H1 (cell line): ENCODE measurements around the gene ZNF366. TPM values are rescaled to one million over a fixed set of nuclear protein-coding genes. Genes with fewer than 3 reads are reported as not detected.

Experiments
- CTCF ChIA-PET: fragments of 300-600 bp; sonication (Branson Sonifier 250); formaldehyde crosslinking; loops from one replicate; lab custom pipeline; 2021; ENCODE audit not compliant: partially characterized antibody; lab: Charles Lee
- POLR2A ChIA-PET: fragments of 300-600 bp; sonication (Branson Sonifier 250); formaldehyde crosslinking; loops from one replicate; lab custom pipeline; 2021; ENCODE audit warnings: inconsistent platforms; ENCODE audit not compliant: partially characterized antibody; lab: Charles Lee
- DNase-seq, 2 experiments: peaks; one replicate each; pipeline versions ENCODE4 v3.0.0 to v3.0.0-alpha.2; 2010 to 2022; ENCODE audit warnings: low spot score in 2 of 2, low read depth in 1 of 2, mixed read lengths in 1 of 2
- FAIRE-seq: peaks from 2 replicates; lab custom pipeline; 2011; peaks lifted over from hg19 to GRCh38; lab: Jason Lieb, UNC
- H2AFZ ChIP-seq: 2 replicates; pipeline ENCODE4 v1.8.1; 2012; ENCODE audit warnings: low read length, inconsistent platforms
- H2AK5ac ChIP-seq: 2 replicates; pipeline ENCODE4 v1.6.1; 2013; ENCODE audit warnings: low read depth, low read length
- H2BK120ac ChIP-seq: replicated peaks from 2 replicates; pipeline ENCODE3; 2013; ENCODE audit warnings: low read depth, low read length, inconsistent platforms
- H2BK12ac ChIP-seq: 2 replicates; pipeline ENCODE4 v1.6.1; 2013; ENCODE audit warnings: low read depth, low read length
- H2BK15ac ChIP-seq: 2 replicates; pipeline ENCODE4 v1.6.1; 2013; ENCODE audit warnings: low read length
- H2BK20ac ChIP-seq: 2 replicates; pipeline ENCODE4 v1.6.1; 2013; ENCODE audit warnings: low read length
- H2BK5ac ChIP-seq: 2 replicates; pipeline ENCODE4 v1.6.1; 2013; ENCODE audit warnings: low read depth, low read length
- H3K14ac ChIP-seq: 2 replicates; pipeline ENCODE4 v1.6.1; 2013; ENCODE audit warnings: inconsistent platforms; ENCODE audit not compliant: insufficient read length
- H3K18ac ChIP-seq: 2 replicates; pipeline ENCODE4 v1.6.1; 2013; ENCODE audit warnings: low read length; ENCODE audit errors: extremely low read depth
- H3K23ac ChIP-seq: 2 replicates; pipeline ENCODE4 v1.6.1; 2013; ENCODE audit warnings: inconsistent platforms; ENCODE audit not compliant: insufficient read length
- H3K23me2 ChIP-seq: 2 replicates; pipeline ENCODE4 v1.6.1; 2013; ENCODE audit warnings: low read depth, low read length
- H3K27ac ChIP-seq: 2 replicates; pipeline ENCODE4 v1.6.1; 2011; ENCODE audit warnings: low read depth, low read length, inconsistent platforms
- H3K27me3 ChIP-seq, 4 experiments: replicated peaks in 1 of 4; 1 replicate in 1 of 4; 2 replicates in 3 of 4; pipeline versions ENCODE4 v1.6.1 to v1.8.1; 2011 to 2013; ENCODE audit warnings: low read length in 3 of 4, mild to moderate bottlenecking in 3 of 4, inconsistent platforms in 2 of 4, mixed read lengths in 2 of 4, moderate library complexity in 1 of 4; ENCODE audit not compliant: control insufficient read depth in 3 of 4, insufficient read depth in 3 of 4; ENCODE audit errors: extremely low read depth in 1 of 4
- H3K36me3 ChIP-seq, 4 experiments: 2 replicates each; pipeline versions ENCODE4 v1.6.1 to v1.8.1; 2011 to 2013; ENCODE audit warnings: mild to moderate bottlenecking in 4 of 4, low read length in 3 of 4, moderate library complexity in 2 of 4, control low read depth in 1 of 4, inconsistent platforms in 1 of 4; ENCODE audit not compliant: insufficient read depth in 4 of 4, control insufficient read depth in 2 of 4
- H3K4ac ChIP-seq: replicated peaks from 2 replicates; pipeline ENCODE3; 2013; ENCODE audit warnings: low read length, low read depth, mixed read lengths, inconsistent platforms; ENCODE audit not compliant: insufficient read length
- H3K4me1 ChIP-seq, 4 experiments: replicated peaks in 1 of 4; 1 replicate in 1 of 4; 2 replicates in 3 of 4; pipeline versions ENCODE4 v1.6.1 to v1.8.1; 2011 to 2013; ENCODE audit warnings: low read length in 3 of 4, inconsistent platforms in 2 of 4, mixed read lengths in 1 of 4; ENCODE audit not compliant: insufficient read depth in 4 of 4, control insufficient read depth in 3 of 4
- H3K4me2 ChIP-seq, 2 experiments: 2 replicates each; pipeline versions ENCODE4 v1.6.1 to v1.8.1; 2011 to 2013; ENCODE audit warnings: low read depth in 2 of 2, low read length in 2 of 2, control low read depth in 1 of 2, inconsistent platforms in 1 of 2, mild to moderate bottlenecking in 1 of 2; ENCODE audit not compliant: insufficient read depth in 1 of 2
- H3K4me3 ChIP-seq, 4 experiments: fragments of 200-600, 300-600 bp in 1 of 4; sonication (generic), shearing (Covaris generic), sonication (Bioruptor Twin) in 1 of 4; 2 replicates each; pipeline versions ENCODE4 v1.5.1 to v1.8.1; 2011 to 2016; ENCODE audit warnings: low read length in 4 of 4, low read depth in 3 of 4, control low read depth in 2 of 4, inconsistent platforms in 2 of 4, mild to moderate bottlenecking in 2 of 4, mixed read lengths in 1 of 4, moderate library complexity in 1 of 4; ENCODE audit not compliant: insufficient read depth in 2 of 4; ENCODE audit errors: extremely low read depth in 1 of 4
- H3K56ac ChIP-seq: replicated peaks from 2 replicates; pipeline ENCODE3; 2013; ENCODE audit warnings: low read depth, mild to moderate bottlenecking, mixed read lengths, low read length, inconsistent platforms; ENCODE audit not compliant: insufficient read length
- H3K79me1 ChIP-seq: 2 replicates; pipeline ENCODE4 v1.6.1; 2013; ENCODE audit warnings: low read depth, low read length, control low read depth
- H3K79me2 ChIP-seq, 2 experiments: 2 replicates each; pipeline versions ENCODE4 v1.6.1 to v1.8.1; 2012 to 2013; ENCODE audit warnings: low read length in 2 of 2, mild to moderate bottlenecking in 2 of 2, inconsistent platforms in 1 of 2; ENCODE audit not compliant: insufficient read depth in 2 of 2, control insufficient read depth in 1 of 2
- H3K9ac ChIP-seq, 4 experiments: replicated peaks in 1 of 4; 1 replicate in 1 of 4; 2 replicates in 3 of 4; pipeline versions ENCODE4 v1.6.1 to v1.8.1; 2011 to 2013; ENCODE audit warnings: low read depth in 3 of 4, low read length in 3 of 4, control low read depth in 2 of 4, mild to moderate bottlenecking in 2 of 4, moderate library complexity in 2 of 4, inconsistent platforms in 1 of 4; ENCODE audit errors: extremely low read depth in 1 of 4
- H3K9me3 ChIP-seq, 2 experiments: 2 replicates each; pipeline versions ENCODE4 v1.6.1 to v1.8.1; 2012 to 2013; ENCODE audit warnings: mild to moderate bottlenecking in 2 of 2, moderate library complexity in 2 of 2, control low read depth in 1 of 2, inconsistent platforms in 1 of 2, low read depth in 1 of 2, low read length in 1 of 2, mixed read lengths in 1 of 2; ENCODE audit not compliant: insufficient read depth in 2 of 2
- H4K20me1 ChIP-seq, 2 experiments: replicated peaks in 1 of 2; 2 replicates each; pipeline versions ENCODE3 to v1.8.1; 2011 to 2013; ENCODE audit warnings: inconsistent platforms in 2 of 2, low read length in 2 of 2, mild to moderate bottlenecking in 1 of 2; ENCODE audit not compliant: insufficient read depth in 2 of 2, control insufficient read depth in 1 of 2
- H4K5ac ChIP-seq: 2 replicates; pipeline ENCODE4 v1.6.1; 2013; ENCODE audit warnings: low read length, low read depth, mixed read lengths, inconsistent platforms; ENCODE audit not compliant: insufficient read length
- H4K8ac ChIP-seq: 2 replicates; pipeline ENCODE4 v1.8.0; 2013; ENCODE audit warnings: mild to moderate bottlenecking, moderate library complexity, low read length, inconsistent platforms; ENCODE audit not compliant: insufficient read depth; ENCODE audit errors: extremely low read depth
- H4K91ac ChIP-seq: replicated peaks from 2 replicates; pipeline ENCODE3; 2013; ENCODE audit warnings: low read length, mixed read lengths, inconsistent platforms; ENCODE audit not compliant: insufficient read length
- BRCA1 ChIP-seq: IDR thresholded peaks from 2 replicates; pipeline ENCODE4 v1.6.1; 2012; ENCODE audit warnings: low read depth, low read length, improper control_type of control experiment
- CBX8 ChIP-seq: fragments of 300-800, 300-1000 bp; sonication (generic); IDR thresholded peaks from 2 replicates; pipeline ENCODE4 v1.7.1; 2016; ENCODE audit warnings: low read depth, low read length, borderline replicate concordance
- CREB1 ChIP-seq: IDR thresholded peaks from 2 replicates; pipeline ENCODE4 v1.6.1; 2012; ENCODE audit warnings: inconsistent platforms
- GABPA ChIP-seq: IDR thresholded peaks from 2 replicates; pipeline ENCODE4 v1.6.1; 2011; ENCODE audit warnings: mild to moderate bottlenecking, low read length, moderate library complexity, borderline replicate concordance; ENCODE audit not compliant: insufficient read depth
- HDAC6 ChIP-seq: IDR thresholded peaks from one replicate; pipeline ENCODE4 v1.7.1; 2012; ENCODE audit warnings: low read depth, mild to moderate bottlenecking, inconsistent platforms, low read length, moderate library complexity
- KDM5A ChIP-seq: fragments of 200-600 bp; IDR thresholded peaks from 2 replicates; pipeline ENCODE4 v1.7.1; 2012; ENCODE audit warnings: mild to moderate bottlenecking, low read length, inconsistent platforms, mixed read lengths
- NANOG ChIP-seq: IDR thresholded peaks from 2 replicates; pipeline ENCODE4 v1.6.1; 2011; ENCODE audit warnings: low read length, low read depth, mild to moderate bottlenecking, inconsistent platforms; ENCODE audit not compliant: insufficient read depth, poor library complexity, severe bottlenecking
- POLR2A ChIP-seq, 2 experiments: IDR thresholded peaks; 1 replicate in 1 of 2; 2 replicates in 1 of 2; pipeline ENCODE4 v1.6.1; 2011; ENCODE audit warnings: low read depth in 2 of 2, low read length in 2 of 2, mild to moderate bottlenecking in 2 of 2; ENCODE audit errors: control extremely low read depth in 1 of 2
- RAD21 ChIP-seq, 2 experiments: IDR thresholded peaks in 1 of 2; conservative IDR thresholded peaks in 1 of 2; 2 replicates each; pipeline ENCODE4 v1.6.1; 2011; ENCODE audit warnings: low read depth in 2 of 2, low read length in 2 of 2, improper control_type of control experiment in 1 of 2, inconsistent platforms in 1 of 2, mild to moderate bottlenecking in 1 of 2, moderate library complexity in 1 of 2
- RBBP5 ChIP-seq: IDR thresholded peaks from 2 replicates; pipeline ENCODE4 v1.7.1; 2012; ENCODE audit warnings: low read depth, mild to moderate bottlenecking, inconsistent platforms, low read length, moderate library complexity, borderline replicate concordance
- RNF2 ChIP-seq: fragments of 200-900, 300-1000 bp; sonication (generic); IDR thresholded peaks from 2 replicates; pipeline ENCODE4 v1.7.1; 2016; ENCODE audit warnings: borderline replicate concordance, low read depth, mild to moderate bottlenecking, antibody characterized with exemption, low read length; ENCODE audit not compliant: poor library complexity, severe bottlenecking; ENCODE audit errors: missing control alignments
- RXRA ChIP-seq: IDR thresholded peaks from 2 replicates; pipeline ENCODE4 v1.6.1; 2011; ENCODE audit warnings: low read depth, mild to moderate bottlenecking, low read length, moderate library complexity; ENCODE audit not compliant: insufficient read depth
- SIX5 ChIP-seq: IDR thresholded peaks from 2 replicates; pipeline ENCODE4 v1.6.1; 2011; ENCODE audit warnings: mild to moderate bottlenecking, low read depth, low read length
- SRF ChIP-seq: IDR thresholded peaks from 2 replicates; pipeline ENCODE4 v1.6.1; 2011; ENCODE audit warnings: mild to moderate bottlenecking, low read depth, low read length, moderate library complexity
- ZNF274 ChIP-seq: IDR thresholded peaks from 2 replicates; pipeline ENCODE4 v1.7.0; 2012; ENCODE audit warnings: low read length, borderline replicate concordance; ENCODE audit errors: extremely low read depth
- polyA plus RNA-seq, 7 experiments: library from polyadenylated mRNA; depleted of rRNA in 3 of 7; stranded (reverse) in 5 of 7; unstranded in 2 of 7; fragments of >200 nt in 5 of 7; fragments of 200-250 nt in 2 of 7; gene quantifications; 1 replicate in 5 of 7; 2 replicates in 1 of 7; 4 replicates in 1 of 7; pipeline versions ENCODE4 v1.2.1 to v1.2.3, GENCODE V29; 2011 to 2013; ENCODE audit warnings: missing spikeins in 2 of 7, mixed read lengths in 2 of 7
- total RNA-seq: library from RNA; stranded (reverse); fragmentation: NEBNext Ultra II Directional; extraction: Animal tissue kit (Norgen Biotek cat#: 25700); gene quantifications from 2 replicates; pipeline ENCODE4 v1.2.1, GENCODE V29; 2021

Gene ZNF366
- total and polyA plus RNA-seq, 2 of the 8 experiments (the other 6 are each of a cell fraction or from before 2014, with no cell fraction given): not detected

- no peak overlapping the region for H2BK5ac ChIP-seq
- H3K14ac ChIP-seq: no peak overlapping the region
- no peak overlapping the region for H3K4me3 ChIP-seq
- POLR2A ChIA-PET: no interaction called here
- no peaks in the 10 kb centered on the region for H3K9me3 ChIP-seq
- H3K4ac ChIP-seq: no peak overlapping the region
- no peak overlapping the region for H3K4me2 ChIP-seq
- H4K20me1 ChIP-seq: no peaks in the 10 kb centered on the region
- no peak overlapping the region for H3K27ac ChIP-seq
- H3K27me3 ChIP-seq: no peaks in the 10 kb centered on the region
- no peak overlapping the region for H2AK5ac ChIP-seq
- no peak overlapping the region for H3K23ac ChIP-seq
- no peak overlapping the region for H4K8ac ChIP-seq
- no peak overlapping the region for H2BK20ac ChIP-seq
- no peak overlapping the region for H4K91ac ChIP-seq
- DNase-seq (no peak), FAIRE-seq (no peak)
- H3K79me2 ChIP-seq: no peaks in the 10 kb centered on the region
- H2AFZ ChIP-seq: no peak overlapping the region
- H3K56ac ChIP-seq: no peak overlapping the region
- no peak overlapping the region for H2BK15ac ChIP-seq
- H2BK12ac ChIP-seq: no peak overlapping the region
- no peak overlapping the region for H2BK120ac ChIP-seq
- H4K5ac ChIP-seq: no peak overlapping the region
- H3K4me1 ChIP-seq: peaks cover 0 to 10% (median 6%) of the 10 kb centered on the region in 4 experiments; a peak in 2 of 7 replicates
- CTCF ChIA-PET: interaction anchor here (1.2 kb wide), 2 partner anchors 10 to 713 kb away, joined by 3 to 6 read pairs; no protein-coding TSS in a partner anchor
- H3K23me2 ChIP-seq: no peaks in the 10 kb centered on the region
- 0 out of 2 replicates have a peak, but pooled peaks cover 3% of the 10 kb centered on the region for H3K79me1 ChIP-seq
- no peak overlapping the region for H3K9ac ChIP-seq
- no peaks in the 10 kb centered on the region for H3K36me3 ChIP-seq
- H3K18ac ChIP-seq: no peak overlapping the region
- TF ChIP-seq GABPA (no peak), ZNF274 (no peak), POLR2A (IDR thresholded peaks at IDR 0.05; ENCODE audit: control extremely low read depth in 1 of 2, low read depth in 2 of 2, low read length in 2 of 2) (no peak), SIX5 (no peak), RXRA (no peak), HDAC6 (no peak), NANOG (no peak), KDM5A (no peak), SRF (no peak), CREB1 (no peak), RAD21 (IDR thresholded peaks at IDR 0.05 in 1 of 2, conservative IDR thresholded peaks at IDR 0.05 in 1 of 2; ENCODE audit: low read depth in 2 of 2, low read length in 2 of 2) (no peak), CBX8 (no peak), RBBP5 (no peak), BRCA1 (no peak), RNF2 (no peak)
These were observed 18.5 kb downstream of the ZNF366 start for GRCh38 chr5:72488756-72489155.
